ENCODE measurements around the gene FARP1.

The FARP1 gene

GRCh38 chr13:98445340-98446233 lies 302.7 kb downstream of the FARP1 start:
- Histone ChIP-seq H3K27me3 (replicated peaks; ENCODE audit: control insufficient read depth, insufficient read depth, low read length) (no peaks in the 10 kb centered on the region), H3K9me3 (ENCODE audit: control insufficient read depth, low read length) (no peaks in the 10 kb centered on the region), H3K9ac (ENCODE audit: low read length) (no peak overlapping the region), H3K4me1 (ENCODE audit: control insufficient read depth, insufficient read depth, low read length) (peaks cover 11% of the 10 kb centered on the region), H3K4me3 (ENCODE audit: low read length) (no peak overlapping the region), H3K36me3 (ENCODE audit: control insufficient read depth, insufficient read depth, low read length, severe bottlenecking) (peaks cover 28% of the 10 kb centered on the region)
- DNase-seq (ENCODE audit: low read depth), result peak; percentile 79

- Histone ChIP-seq H3K36me3 (ENCODE audit: control insufficient read depth, insufficient read depth, low read length, severe bottlenecking) (peaks cover 28% of the 10 kb centered on the region), H3K4me1 (ENCODE audit: control insufficient read depth, insufficient read depth, low read length) (peaks cover 13% of the 10 kb centered on the region), H3K9ac (ENCODE audit: low read length) (no peak overlapping the region), H3K4me3 (ENCODE audit: low read length) (no peak overlapping the region), H3K9me3 (ENCODE audit: control insufficient read depth, low read length) (no peaks in the 10 kb centered on the region), H3K27me3 (replicated peaks; ENCODE audit: control insufficient read depth, insufficient read depth, low read length) (no peaks in the 10 kb centered on the region)
- DNase-seq (ENCODE audit: low read depth), result no peak
These were observed 303.3 kb downstream of the FARP1 start for GRCh38 chr13:98446234-98446621.

GRCh38 chr13:98447130-98447529 lies 304.2 kb downstream of the FARP1 start:
- Histone ChIP-seq H3K9me3 (ENCODE audit: control insufficient read depth, low read length) (no peaks in the 10 kb centered on the region), H3K9ac (ENCODE audit: low read length) (no peak overlapping the region), H3K4me1 (ENCODE audit: control insufficient read depth, insufficient read depth, low read length) (peaks cover 17% of the 10 kb centered on the region), H3K36me3 (ENCODE audit: control insufficient read depth, insufficient read depth, low read length, severe bottlenecking) (peaks cover 32% of the 10 kb centered on the region), H3K4me3 (ENCODE audit: low read length) (no peak overlapping the region), H3K27me3 (replicated peaks; ENCODE audit: control insufficient read depth, insufficient read depth, low read length) (no peaks in the 10 kb centered on the region)
- no peak for DNase-seq (ENCODE audit: low read depth)

- no peak overlapping the region for H3K9ac ChIP-seq (ENCODE audit: low read length)
- H3K4me3 ChIP-seq (ENCODE audit: low read length), result no peak overlapping the region
- peaks cover 24% of the 10 kb centered on the region for H3K4me1 ChIP-seq (ENCODE audit: control insufficient read depth, insufficient read depth, low read length)
- H3K27me3 ChIP-seq (replicated peaks; ENCODE audit: control insufficient read depth, insufficient read depth, low read length), result no peaks in the 10 kb centered on the region
- DNase-seq (ENCODE audit: low read depth), result no peak
- peaks cover 34% of the 10 kb centered on the region for H3K36me3 ChIP-seq (ENCODE audit: control insufficient read depth, insufficient read depth, low read length, severe bottlenecking)
- no peaks in the 10 kb centered on the region for H3K9me3 ChIP-seq (ENCODE audit: control insufficient read depth, low read length)
These were observed 305.2 kb downstream of the FARP1 start for GRCh38 chr13:98447881-98448641.

GRCh38 chr13:98448642-98448928 lies 305.7 kb downstream of the FARP1 start:
- H3K4me1 ChIP-seq (ENCODE audit: control insufficient read depth, insufficient read depth, low read length), result peaks cover 24% of the 10 kb centered on the region
- peaks cover 34% of the 10 kb centered on the region for H3K36me3 ChIP-seq (ENCODE audit: control insufficient read depth, insufficient read depth, low read length, severe bottlenecking)

GRCh38 chr13:98449273-98449672 lies 306.4 kb downstream of the FARP1 start:
- Histone ChIP-seq H3K9ac (ENCODE audit: low read length) (no peak overlapping the region), H3K36me3 (ENCODE audit: control insufficient read depth, insufficient read depth, low read length, severe bottlenecking) (peaks cover 34% of the 10 kb centered on the region), H3K4me1 (ENCODE audit: control insufficient read depth, insufficient read depth, low read length) (peaks cover 30% of the 10 kb centered on the region), H3K4me3 (ENCODE audit: low read length) (no peak overlapping the region), H3K27me3 (replicated peaks; ENCODE audit: control insufficient read depth, insufficient read depth, low read length) (no peaks in the 10 kb centered on the region), H3K9me3 (ENCODE audit: control insufficient read depth, low read length) (no peaks in the 10 kb centered on the region)
- no peak for DNase-seq (ENCODE audit: low read depth)

More at GRCh38 chr13:98448642-98448928, 305.7 kb downstream of the FARP1 start:
- no peak for DNase-seq (ENCODE audit: low read depth)
- Histone ChIP-seq H3K27me3 (replicated peaks; ENCODE audit: control insufficient read depth, insufficient read depth, low read length) (no peaks in the 10 kb centered on the region), H3K4me3 (ENCODE audit: low read length) (no peak overlapping the region), H3K9me3 (ENCODE audit: control insufficient read depth, low read length) (no peaks in the 10 kb centered on the region), H3K9ac (ENCODE audit: low read length) (no peak overlapping the region)

GRCh38 chr13:98450026-98450425 lies 307.1 kb downstream of the FARP1 start:
- H3K36me3 ChIP-seq (ENCODE audit: control insufficient read depth, insufficient read depth, low read length, severe bottlenecking), result peaks cover 34% of the 10 kb centered on the region

GRCh38 chr13:98450539-98451111 lies 307.7 kb downstream of the FARP1 start:
- DNase-seq (ENCODE audit: low read depth), result no peak
- Histone ChIP-seq H3K9ac (ENCODE audit: low read length) (no peak overlapping the region), H3K9me3 (ENCODE audit: control insufficient read depth, low read length) (no peaks in the 10 kb centered on the region), H3K4me3 (ENCODE audit: low read length) (no peak overlapping the region), H3K4me1 (ENCODE audit: control insufficient read depth, insufficient read depth, low read length) (peaks cover 35% of the 10 kb centered on the region), H3K27me3 (replicated peaks; ENCODE audit: control insufficient read depth, insufficient read depth, low read length) (no peaks in the 10 kb centered on the region), H3K36me3 (ENCODE audit: control insufficient read depth, insufficient read depth, low read length, severe bottlenecking) (peaks cover 37% of the 10 kb centered on the region)

More at GRCh38 chr13:98450026-98450425, 307.1 kb downstream of the FARP1 start:
- DNase-seq (ENCODE audit: low read depth), result no peak
- no peaks in the 10 kb centered on the region for H3K27me3 ChIP-seq (replicated peaks; ENCODE audit: control insufficient read depth, insufficient read depth, low read length)
- H3K4me3 ChIP-seq (ENCODE audit: low read length), result no peak overlapping the region
- H3K4me1 ChIP-seq (ENCODE audit: control insufficient read depth, insufficient read depth, low read length), result peaks cover 36% of the 10 kb centered on the region
- H3K9ac ChIP-seq (ENCODE audit: low read length), result no peak overlapping the region
- H3K9me3 ChIP-seq (ENCODE audit: control insufficient read depth, low read length), result no peaks in the 10 kb centered on the region

- Histone ChIP-seq H3K36me3 (ENCODE audit: control insufficient read depth, insufficient read depth, low read length, severe bottlenecking) (peaks cover 45% of the 10 kb centered on the region), H3K4me3 (ENCODE audit: low read length) (no peak overlapping the region), H3K27me3 (replicated peaks; ENCODE audit: control insufficient read depth, insufficient read depth, low read length) (no peaks in the 10 kb centered on the region), H3K9me3 (ENCODE audit: control insufficient read depth, low read length) (no peaks in the 10 kb centered on the region), H3K9ac (ENCODE audit: low read length) (no peak overlapping the region), H3K4me1 (ENCODE audit: control insufficient read depth, insufficient read depth, low read length) (peaks cover 35% of the 10 kb centered on the region)
- peak; percentile 54 for DNase-seq (ENCODE audit: low read depth)
These were observed 309.0 kb downstream of the FARP1 start for GRCh38 chr13:98451676-98452470.

- peak overlapping the region; percentile 41 for H3K4me3 ChIP-seq (ENCODE audit: low read length)
- H3K4me1 ChIP-seq (ENCODE audit: control insufficient read depth, insufficient read depth, low read length), result peaks cover 35% of the 10 kb centered on the region
- H3K9ac ChIP-seq (ENCODE audit: low read length), result peak overlapping the region; percentile 19
- DNase-seq (ENCODE audit: low read depth), result peak; percentile 29
- H3K27me3 ChIP-seq (replicated peaks; ENCODE audit: control insufficient read depth, insufficient read depth, low read length), result no peaks in the 10 kb centered on the region
- H3K36me3 ChIP-seq (ENCODE audit: control insufficient read depth, insufficient read depth, low read length, severe bottlenecking), result peaks cover 43% of the 10 kb centered on the region
- H3K9me3 ChIP-seq (ENCODE audit: control insufficient read depth, low read length), result no peaks in the 10 kb centered on the region
These were observed 310.3 kb downstream of the FARP1 start for GRCh38 chr13:98452851-98453843.

Data from adipocyte (in vitro differentiated cells).